Psoas muscle (tissue), 8 donors: ENCODE measurements around the gene JUND. TPM values are rescaled to one million over a fixed set of nuclear protein-coding genes. Genes with fewer than 3 reads are reported as not detected.

Experiments
- ATAC-seq, 4 donors: fragments of 200-7000 bp; cut with Tn5 transposase; one replicate each; pipeline ENCODE4 v1.9.1; 2020; ENCODE audit warnings: moderate library complexity in 3 of 4, mild to moderate bottlenecking in 2 of 4
- DNase-seq, 2 donors: peaks; one replicate each; pipeline ENCODE4 v3.0.0-alpha.2; 2020
- H3K27ac ChIP-seq: fragments of 200-600 bp; one replicate; pipeline ENCODE4 v1.8.0; 2022
- H3K27me3 ChIP-seq, 3 donors: fragments of 200-600 bp in 1 of 3; one replicate each; pipeline versions ENCODE4 v1.6.1 to v1.8.0; 2013 to 2022; ENCODE audit warnings: low read length in 2 of 3, mild to moderate bottlenecking in 2 of 3, moderate library complexity in 1 of 3; ENCODE audit not compliant: insufficient read depth in 3 of 3
- H3K36me3 ChIP-seq, 2 donors: fragments of 200-600 bp in 1 of 2; one replicate each; pipeline versions ENCODE4 v1.6.1 to v1.8.0; 2013 to 2022; ENCODE audit warnings: low read depth in 1 of 2, mild to moderate bottlenecking in 1 of 2, moderate library complexity in 1 of 2; ENCODE audit not compliant: insufficient read depth in 1 of 2
- H3K4me1 ChIP-seq: fragments of 200-600 bp; one replicate; pipeline ENCODE4 v1.8.0; 2022
- H3K4me3 ChIP-seq: fragments of 200-600 bp; one replicate; pipeline ENCODE4 v1.8.0; 2022; ENCODE audit warnings: mild to moderate bottlenecking
- H3K9me3 ChIP-seq: fragments of 200-600 bp; one replicate; pipeline ENCODE4 v1.8.0; 2022
- WGBS, 3 donors: extraction: QIAGEN DNeasy Blood & Tissue Kit; methylation state at CpG; one replicate each; pipeline versions ENCODE4 v1.1.6 to v1.1.7; 2013; 5-methylcytosine and 5-hydroxymethylcytosine counted together
- intact Hi-C, 2 donors: fragments of 100-400 bp; cut with DNase I; formaldehyde crosslinking; loops; one replicate each; pipeline versions ENCODE4 v1.11.0 to v1.14.2; 2022
- polyA plus RNA-seq, 3 donors: library from polyadenylated mRNA; stranded (reverse); fragments of 200-250 nt; gene quantifications; one replicate each; pipeline ENCODE4 v1.2.3, GENCODE V29; 2013
- total RNA-seq, 4 donors: library from RNA; stranded (reverse); fragmentation: NEBNext Ultra II Directional in 2 of 4; extraction: Animal tissue kit (Norgen Biotek cat#: 25700) in 2 of 4; gene quantifications; one replicate each; pipeline versions ENCODE4 v1.2.1 to v1.2.4, GENCODE V29; 2021 to 2023
- TF ChIP-seq, protein P1 (sequence below): fragments of 200-600 bp; IDR thresholded peaks from one replicate; pipeline ENCODE4 v1.8.0; 2022; ENCODE audit warnings: antibody characterized with exemption
- donor health status: healthy with polysubstance abuse.
- donor health status: DM: no; HTN: no; CAD: no; lungs with moderate emphysema.
- donor health status: Bipolar disorder and iron deficiency.
- donor health status: healthy.
- donor health status: DM: yes; HTN: yes; CAD: no.
- donor health status: DM: no; HTN: no; CAD: no.
- donor health status: DM: no; HTN: no; CAD: no.
- donor health status: DM: yes; HTN: yes; CAD: no.

The JUND gene
- total and polyA plus RNA-seq, 7 donors, result 22.7 to 77.1 (median 68.0) TPM

DNA sequence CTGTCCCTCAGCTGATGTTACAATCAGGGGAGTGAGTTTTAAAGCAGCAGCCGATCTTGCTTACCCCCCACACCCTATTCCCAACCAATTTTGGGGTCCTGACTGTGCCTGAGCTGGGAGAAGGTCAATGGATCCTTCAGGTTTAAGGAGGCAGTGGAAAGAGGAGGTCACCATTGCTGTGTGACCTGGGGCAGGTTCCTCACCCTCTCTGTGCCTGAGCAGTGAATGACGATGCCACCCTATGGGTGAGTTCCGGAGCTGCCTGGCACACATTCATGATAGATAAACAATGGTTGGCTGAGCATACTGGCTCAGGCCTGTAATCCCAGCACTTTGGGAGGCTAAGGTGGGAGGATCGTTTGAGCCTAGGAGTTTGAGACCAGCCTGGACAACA lies 20.3 kb upstream of the JUND start:
- 62 to 76% (median 73%) methylated on average over 4 of the region's 4 CpGs for WGBS, 3 donors
- intact Hi-C loops, result loop anchor here in 1 of 2 donors (2.0 kb wide), 1 partner anchor 21 kb away; the partner anchor contains the start of gene JUND
- H3K27ac ChIP-seq, result peak overlapping the region; percentile 95

DNA sequence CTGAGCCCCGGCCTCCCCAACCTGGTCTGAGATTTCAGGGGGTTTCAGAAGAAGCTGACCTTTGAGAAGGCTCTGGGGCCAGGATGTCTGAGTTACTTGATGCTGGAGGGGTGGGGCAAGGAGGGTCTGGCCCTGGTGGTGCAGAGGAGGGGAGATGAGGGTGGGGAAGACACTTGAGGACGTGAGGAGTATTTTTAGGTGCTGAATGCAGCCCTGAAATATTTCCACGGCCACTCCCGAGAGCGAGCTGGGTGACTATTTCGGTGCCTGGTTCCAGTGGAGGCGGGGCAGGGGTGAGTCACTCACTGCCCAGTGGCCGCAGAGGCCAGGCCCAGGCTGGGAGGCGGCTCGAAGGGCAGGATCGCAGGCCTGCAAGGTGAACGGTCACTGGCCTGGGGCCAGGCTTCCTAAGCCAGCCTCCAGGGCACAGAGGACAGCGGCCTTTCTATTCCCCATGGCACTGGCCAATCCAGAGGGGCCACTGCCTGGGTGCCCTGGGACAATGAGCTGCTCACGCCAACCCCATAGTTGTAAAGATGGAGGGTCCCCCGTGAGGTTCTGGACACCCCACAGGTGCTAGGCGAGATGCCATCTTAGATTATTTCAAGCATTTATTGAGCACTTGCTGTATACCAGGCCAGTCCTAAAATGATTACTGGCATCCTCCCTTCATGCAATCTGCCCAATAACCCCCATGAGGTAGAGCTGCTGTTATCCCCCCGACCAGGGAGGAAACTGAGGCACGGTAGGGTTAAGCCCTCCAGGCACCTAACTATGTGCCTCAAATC lies 19.7 kb upstream of the JUND start:
- Histone ChIP-seq H3K9me3 (no peaks in the 10 kb centered on the region), H3K27ac (peak overlapping the region; percentile 95), H3K4me1 (peaks cover 50% of the 10 kb centered on the region), H3K36me3 (no peaks in the 10 kb centered on the region), H3K4me3 (no peak overlapping the region), H3K27me3 (no peaks in the 10 kb centered on the region)
- peak; percentile 93 to 97 for DNase-seq
- intact Hi-C loops, result no loop called here
- WGBS, 3 donors, result 23 to 37% (median 30%) methylated on average over 13 to 18 of the region's 18 CpGs
- TF ChIP-seq, protein P1, sequence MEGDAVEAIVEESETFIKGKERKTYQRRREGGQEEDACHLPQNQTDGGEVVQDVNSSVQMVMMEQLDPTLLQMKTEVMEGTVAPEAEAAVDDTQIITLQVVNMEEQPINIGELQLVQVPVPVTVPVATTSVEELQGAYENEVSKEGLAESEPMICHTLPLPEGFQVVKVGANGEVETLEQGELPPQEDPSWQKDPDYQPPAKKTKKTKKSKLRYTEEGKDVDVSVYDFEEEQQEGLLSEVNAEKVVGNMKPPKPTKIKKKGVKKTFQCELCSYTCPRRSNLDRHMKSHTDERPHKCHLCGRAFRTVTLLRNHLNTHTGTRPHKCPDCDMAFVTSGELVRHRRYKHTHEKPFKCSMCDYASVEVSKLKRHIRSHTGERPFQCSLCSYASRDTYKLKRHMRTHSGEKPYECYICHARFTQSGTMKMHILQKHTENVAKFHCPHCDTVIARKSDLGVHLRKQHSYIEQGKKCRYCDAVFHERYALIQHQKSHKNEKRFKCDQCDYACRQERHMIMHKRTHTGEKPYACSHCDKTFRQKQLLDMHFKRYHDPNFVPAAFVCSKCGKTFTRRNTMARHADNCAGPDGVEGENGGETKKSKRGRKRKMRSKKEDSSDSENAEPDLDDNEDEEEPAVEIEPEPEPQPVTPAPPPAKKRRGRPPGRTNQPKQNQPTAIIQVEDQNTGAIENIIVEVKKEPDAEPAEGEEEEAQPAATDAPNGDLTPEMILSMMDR, result no peak
- ATAC-seq, result peak; percentile 85 to 91 (median 87)

More for the DNA sequence above, 20.3 kb upstream of the JUND start:
- Histone ChIP-seq H3K4me1 (peaks cover 56% of the 10 kb centered on the region), H3K9me3 (no peaks in the 10 kb centered on the region), H3K27me3 (no peaks in the 10 kb centered on the region), H3K36me3 (peaks cover 0 to 3% of the 10 kb centered on the region in 2 donors), H3K4me3 (no peak overlapping the region)
- no peak for DNase-seq
- ATAC-seq, result no peak
- TF ChIP-seq, protein P1, result no peak

DNA sequence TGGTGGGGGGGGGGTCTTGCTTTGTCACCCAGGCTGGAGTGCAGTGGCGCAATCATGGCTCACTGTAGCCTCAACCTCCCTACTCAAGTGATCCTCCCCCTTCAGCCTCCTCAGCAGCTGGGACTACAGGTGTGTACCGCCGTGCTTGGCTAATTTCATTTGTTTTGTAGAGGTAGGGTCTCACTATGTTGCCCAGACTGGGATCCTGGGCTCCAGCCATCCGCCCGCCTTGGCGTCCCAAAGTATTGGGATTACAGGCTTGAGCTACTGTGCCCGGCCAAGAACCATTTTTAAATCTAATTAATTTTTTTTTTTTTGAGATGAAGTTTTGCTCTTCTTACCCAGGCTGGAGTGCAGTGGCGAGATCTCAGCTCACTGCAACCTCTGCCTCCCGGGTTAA lies 18.2 kb upstream of the JUND start:
- intact Hi-C loops, result no loop called here
- H3K27ac ChIP-seq, result peak overlapping the region; percentile 95
- TF ChIP-seq, protein P1, result no peak

DNA sequence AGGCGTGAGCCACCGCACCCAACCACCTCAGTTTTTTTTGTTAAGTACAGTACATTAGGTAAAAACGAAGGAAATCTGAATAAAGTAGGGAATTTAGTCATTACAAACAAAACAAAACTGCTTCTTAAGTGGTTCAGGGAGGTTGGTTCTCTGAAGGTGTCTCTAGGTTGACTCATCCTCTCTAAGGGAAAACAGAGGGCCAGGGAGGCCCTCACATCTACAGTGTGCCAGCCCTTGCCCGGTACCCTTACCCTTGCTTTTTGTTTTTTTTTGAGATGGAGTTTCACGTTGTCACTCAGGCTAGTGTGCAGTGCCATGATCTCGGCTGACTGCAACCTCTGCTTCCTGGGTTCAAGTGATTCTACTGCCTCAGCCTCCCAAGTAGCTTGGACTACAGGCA lies 17.2 kb upstream of the JUND start:
- 77 to 92% (median 80%) methylated on average over 6 of the region's 6 CpGs for WGBS, 3 donors

More for the DNA sequence above, 18.2 kb upstream of the JUND start:
- H3K4me1 ChIP-seq, result peaks cover 38% of the 10 kb centered on the region
- WGBS, 3 donors, result 89 to 91% (median 89%) methylated on average over 9 of the region's 9 CpGs
- no peaks in the 10 kb centered on the region for H3K36me3 ChIP-seq
- H3K4me3 ChIP-seq, result no peak overlapping the region
- H3K27me3 ChIP-seq, result no peaks in the 10 kb centered on the region
- DNase-seq (no peak), ATAC-seq (no peak)
- no peaks in the 10 kb centered on the region for H3K9me3 ChIP-seq

More for the DNA sequence above, 17.2 kb upstream of the JUND start:
- Histone ChIP-seq H3K4me3 (no peak overlapping the region), H3K9me3 (no peaks in the 10 kb centered on the region), H3K27me3 (no peaks in the 10 kb centered on the region), H3K4me1 (peaks cover 28% of the 10 kb centered on the region), H3K36me3 (no peaks in the 10 kb centered on the region), H3K27ac (peak overlapping the region; percentile 53)
- ATAC-seq (no peak), DNase-seq (no peak)
- TF ChIP-seq, protein P1, result no peak
- intact Hi-C loops, result no loop called here
